HG03045 (cell line): ENCODE measurements around the gene AOX1.
"Not testable (repeated sequence)": the region's sequence is repeated elsewhere in the genome, so short reads cannot be mapped to it uniquely, and the experiment has no call there.

Experiments used
- ATAC-seq: cut with Tn5 transposase; IDR thresholded peaks from one replicate; pipeline ENCODE4 v1.9.1; 2021; ENCODE audit warnings: mild to moderate bottlenecking, moderate library complexity; ENCODE audit not compliant: unreplicated experiment

AOX1 gene

DNA sequence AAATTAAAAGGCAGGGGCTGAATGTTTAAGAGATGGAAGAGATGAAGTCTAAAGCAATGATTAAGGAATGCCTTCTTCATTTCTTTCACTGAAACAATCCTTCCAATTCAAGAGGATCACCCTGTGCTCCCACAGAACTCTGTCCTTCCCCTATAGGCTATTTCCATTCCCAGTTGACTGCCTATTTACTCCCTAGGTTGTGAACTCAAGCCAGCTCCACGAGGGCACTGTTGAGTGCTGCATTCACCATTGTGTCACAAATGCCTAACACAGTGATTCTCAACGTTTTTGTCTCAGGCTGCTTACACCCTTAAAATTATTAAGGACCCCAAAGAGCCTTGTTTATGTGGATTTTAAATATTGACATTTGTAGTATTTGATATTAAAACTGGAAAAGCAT is 112.4 kb downstream of the AOX1 start:
- ATAC-seq: no peak

DNA sequence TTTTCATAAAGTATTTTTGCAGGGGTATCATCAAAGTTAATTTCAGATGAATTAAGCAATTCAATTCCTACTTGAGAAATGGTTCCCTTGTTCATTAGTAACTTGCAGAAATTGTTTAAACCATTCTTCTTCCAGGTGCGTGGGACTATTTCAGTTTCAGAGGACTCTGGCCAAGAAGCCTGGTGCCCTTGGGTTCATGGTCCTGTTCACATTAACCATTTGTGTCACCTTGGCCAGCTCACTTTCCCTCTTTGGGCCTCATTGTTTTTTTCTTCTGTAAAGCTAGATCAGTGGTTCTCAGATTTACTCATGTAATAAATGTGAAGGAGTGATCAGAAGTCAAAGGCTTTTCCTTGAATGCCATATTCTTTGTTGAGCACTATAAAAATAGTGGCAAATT is 113.5 kb downstream of the AOX1 start:
- no peak for ATAC-seq

DNA sequence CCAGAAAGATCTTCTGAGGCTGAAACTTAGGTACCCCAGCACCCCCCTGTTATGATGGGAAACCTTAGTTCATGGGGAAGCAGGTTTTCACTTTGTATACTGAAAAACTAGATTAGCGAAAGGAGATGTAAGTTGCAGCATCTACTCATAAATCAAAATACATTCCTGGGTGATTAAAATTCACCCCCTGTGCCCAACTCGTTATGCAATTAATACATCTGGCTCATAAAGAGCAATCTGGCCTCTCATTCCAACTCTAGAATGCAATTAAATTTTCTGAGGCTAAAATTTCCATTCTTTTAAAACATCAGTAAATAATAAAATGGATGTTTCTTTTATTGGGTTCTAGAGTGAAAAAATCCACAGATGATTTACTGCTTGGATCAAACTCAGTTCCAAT is 115.0 kb downstream of the AOX1 start:
- ATAC-seq: no peak

DNA sequence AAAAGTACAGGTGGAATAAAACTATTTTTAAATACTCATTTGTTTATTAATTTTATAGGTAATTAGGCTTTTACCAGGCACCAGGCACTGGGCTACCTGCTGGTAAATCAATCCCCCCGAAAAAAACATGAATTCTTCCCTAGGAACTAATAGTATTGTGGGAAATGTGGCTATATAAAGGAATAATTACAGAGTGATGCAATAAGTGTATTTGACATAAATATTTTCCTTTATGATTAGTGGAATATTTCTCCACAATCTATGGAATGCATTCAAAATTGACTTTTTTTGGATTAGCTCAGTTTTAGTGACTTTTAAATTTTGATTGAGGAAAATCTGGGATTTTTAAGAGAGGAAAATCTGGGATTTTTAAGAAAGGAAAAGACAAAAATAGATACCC is 116.2 kb downstream of the AOX1 start:
- ATAC-seq: no peak

DNA sequence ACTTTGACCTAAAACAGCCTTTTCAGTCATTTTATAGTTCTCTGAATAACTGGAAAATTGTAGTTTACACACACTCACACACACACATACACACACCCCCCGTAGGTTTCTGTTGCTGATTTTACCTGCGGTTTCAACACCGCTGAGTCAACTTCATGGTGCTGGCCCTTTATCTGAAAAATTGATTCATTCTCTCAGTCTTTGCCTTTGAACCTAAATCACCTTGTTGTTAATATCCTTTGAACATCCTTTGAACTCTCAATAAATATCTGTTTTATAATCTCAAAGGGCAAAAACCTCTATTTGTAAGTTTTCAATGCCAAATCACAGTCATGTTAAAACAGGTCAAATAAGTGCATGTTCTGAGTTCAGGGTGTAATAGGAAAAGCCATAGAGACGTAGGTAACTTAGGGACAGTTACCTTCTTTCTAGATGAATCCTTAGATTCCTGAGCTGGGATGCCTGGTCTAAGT is 116.9 kb downstream of the AOX1 start:
- no peak for ATAC-seq

DNA sequence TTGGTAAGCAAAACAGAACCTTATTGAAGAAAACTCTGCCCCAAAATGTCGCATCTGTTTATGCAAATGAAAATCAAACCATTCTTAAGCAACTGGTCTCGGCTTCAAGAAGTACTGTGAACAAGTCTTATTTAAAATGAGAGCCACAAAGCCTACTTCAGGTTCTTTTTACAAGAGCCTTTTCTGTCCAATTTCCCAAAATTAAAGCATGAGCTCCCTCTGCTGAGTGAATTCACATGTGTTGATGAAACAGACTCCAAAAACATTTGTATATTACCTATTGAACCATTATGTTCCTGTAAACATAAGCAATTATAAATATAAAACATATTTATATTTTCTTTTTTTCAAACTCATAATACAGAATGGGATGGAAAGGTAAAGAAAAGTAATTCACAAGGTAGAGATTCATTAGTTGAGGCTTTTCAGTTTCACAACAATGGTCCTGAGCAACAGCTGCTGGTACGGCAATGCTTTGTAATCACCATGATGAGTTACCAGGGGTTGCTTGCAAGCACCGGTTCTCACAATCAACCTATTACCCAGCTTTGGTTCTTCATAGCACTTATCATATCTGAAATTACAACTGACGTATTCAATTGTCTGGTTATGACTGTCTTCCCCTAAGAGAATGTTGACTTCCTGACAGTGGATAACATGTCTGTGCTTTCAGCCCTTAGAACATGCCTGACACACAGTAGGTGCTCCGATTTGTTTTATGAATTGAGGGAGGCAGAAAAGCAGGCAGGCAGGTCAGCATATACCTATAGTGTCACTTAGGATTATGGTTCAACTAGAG is 117.5 kb downstream of the AOX1 start:
- no peak for ATAC-seq

DNA sequence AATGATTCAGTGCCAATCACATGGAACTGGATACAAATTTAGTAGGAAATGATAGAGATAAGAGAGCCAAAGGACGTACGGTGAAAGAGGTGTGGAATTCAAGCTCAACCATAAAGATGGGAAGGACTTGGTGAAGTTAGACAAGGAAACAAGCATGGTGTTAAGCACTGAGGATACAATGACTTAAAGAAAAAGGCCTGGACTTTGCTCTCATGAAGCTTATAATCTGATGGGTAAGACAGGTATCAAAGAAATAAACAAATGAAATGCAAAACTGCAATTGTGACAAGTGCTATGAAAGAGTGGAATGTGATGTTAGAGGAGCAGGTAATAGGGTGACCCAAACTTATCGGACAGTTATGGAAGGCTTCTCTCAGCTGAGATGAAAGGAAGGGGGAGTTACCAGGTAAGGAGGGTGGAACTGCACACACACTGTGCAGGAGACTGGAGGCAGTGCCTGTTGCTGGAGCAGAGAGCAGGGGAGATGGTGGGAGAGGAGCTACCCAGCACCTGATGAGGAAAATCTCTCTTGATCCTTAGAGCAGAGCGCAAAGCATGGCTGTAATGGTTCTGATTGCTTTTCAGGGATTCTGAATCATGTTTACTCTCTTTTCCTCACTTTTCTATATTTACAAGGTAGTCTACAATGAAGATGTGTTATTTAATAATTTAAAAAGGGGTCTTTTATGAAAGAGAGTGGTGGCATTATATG is 118.3 kb downstream of the AOX1 start:
- no peak for ATAC-seq

DNA sequence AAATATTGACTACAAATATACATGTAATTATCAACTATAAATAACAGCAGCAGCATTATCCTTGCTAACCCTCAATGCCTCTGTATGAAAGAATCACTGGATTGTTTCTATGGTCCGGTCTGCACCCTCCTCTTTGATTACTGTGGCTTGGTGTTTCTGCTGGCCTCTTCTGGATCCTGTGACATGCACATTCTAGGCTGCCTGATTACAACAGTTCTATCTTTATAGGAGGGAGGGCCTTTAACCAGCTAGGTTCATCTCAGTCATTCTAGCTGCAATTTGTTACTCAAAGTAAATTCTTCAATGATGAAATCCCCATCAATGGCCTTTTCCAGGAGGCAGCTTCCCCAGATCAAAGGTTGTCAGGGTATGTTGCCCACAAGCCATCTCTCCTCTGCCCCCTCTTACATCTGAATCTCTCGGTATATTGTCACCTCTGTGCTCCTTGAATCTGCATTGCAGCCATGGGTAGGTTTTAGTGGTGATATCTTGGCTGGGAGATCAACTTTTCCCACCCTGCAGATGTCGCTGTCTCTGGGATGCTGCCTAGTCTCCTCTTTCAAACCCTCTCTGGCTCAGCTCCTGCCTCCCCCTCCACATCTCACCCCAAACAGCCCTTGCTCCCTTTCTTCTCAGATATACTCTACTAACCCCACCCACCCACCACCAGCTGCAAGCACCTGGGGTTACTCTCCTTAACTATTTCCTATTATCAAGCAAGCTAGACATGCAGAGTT is 119.7 kb downstream of the AOX1 start:
- no peak for ATAC-seq

DNA sequence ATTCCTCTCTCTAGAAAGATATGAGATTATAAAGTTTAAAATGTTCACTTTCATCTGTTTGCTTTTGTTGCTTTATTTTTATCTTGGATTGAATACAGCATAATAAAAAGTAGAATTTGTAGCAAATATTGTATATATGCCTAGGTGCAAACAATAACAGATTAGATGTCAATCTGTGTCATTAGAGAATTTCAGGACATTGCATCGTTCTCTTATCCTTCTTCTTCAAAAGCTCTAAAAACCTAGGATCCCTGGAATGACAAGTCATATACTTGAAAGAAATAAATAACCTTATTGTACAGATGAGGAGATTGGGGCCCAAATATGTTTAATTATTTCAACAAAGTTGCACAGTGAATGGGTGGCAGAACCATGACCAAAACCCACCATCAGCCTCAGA is 123.1 kb downstream of the AOX1 start:
- no peak for ATAC-seq

DNA sequence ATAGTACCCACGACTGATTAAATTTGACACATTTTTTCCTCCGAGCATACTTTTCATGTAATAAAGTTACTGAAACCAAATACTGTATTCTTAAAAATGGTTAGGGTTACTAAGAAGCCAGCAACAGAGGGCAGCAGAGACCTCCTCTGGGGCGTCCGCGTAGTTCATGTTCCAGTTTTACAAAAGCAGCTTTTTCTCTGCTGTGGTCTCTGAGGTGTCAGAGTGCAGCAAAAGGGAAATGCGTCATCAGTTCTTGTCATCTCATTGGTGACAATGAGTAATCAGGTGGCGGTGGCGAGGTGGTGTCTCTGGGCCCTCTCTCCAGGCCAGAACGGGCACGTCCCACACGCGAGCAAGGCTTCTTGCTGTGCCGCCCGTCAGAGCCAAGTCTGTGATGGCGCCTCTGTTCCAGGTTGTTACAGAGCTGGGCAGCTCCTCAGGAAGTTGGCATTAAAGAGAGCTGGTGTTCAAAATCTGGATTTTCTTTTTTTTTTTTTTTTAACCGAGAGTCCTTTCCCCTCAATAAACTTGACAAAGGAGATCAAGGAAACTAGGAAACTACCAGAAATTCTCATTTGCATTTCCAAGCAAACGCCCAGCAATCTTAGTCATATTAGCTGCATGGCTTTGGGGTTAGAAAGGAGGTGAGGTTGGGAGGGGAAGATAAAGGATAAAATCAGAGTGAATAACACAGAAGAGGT is 127.3 kb downstream of the AOX1 start:
- ATAC-seq: peak; percentile 99

DNA sequence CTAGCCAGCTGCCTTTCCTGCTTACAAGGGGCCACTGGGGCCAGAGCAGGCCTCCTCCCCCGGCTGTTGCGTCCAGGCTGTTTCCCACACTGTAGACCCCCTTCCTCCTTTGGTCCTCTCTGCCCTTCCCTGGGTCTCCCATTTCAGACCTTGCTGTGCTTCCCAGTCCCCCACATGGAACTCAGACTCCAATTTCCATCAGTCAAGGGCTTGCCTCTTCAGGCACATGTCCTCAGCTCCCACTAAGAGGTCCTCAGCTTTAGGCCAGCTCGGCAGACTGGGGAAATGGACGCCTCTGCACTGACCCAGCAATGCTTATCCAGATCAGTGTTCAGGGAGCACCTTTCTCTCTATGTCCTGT is 127.9 kb downstream of the AOX1 start:
- ATAC-seq: no peak

DNA sequence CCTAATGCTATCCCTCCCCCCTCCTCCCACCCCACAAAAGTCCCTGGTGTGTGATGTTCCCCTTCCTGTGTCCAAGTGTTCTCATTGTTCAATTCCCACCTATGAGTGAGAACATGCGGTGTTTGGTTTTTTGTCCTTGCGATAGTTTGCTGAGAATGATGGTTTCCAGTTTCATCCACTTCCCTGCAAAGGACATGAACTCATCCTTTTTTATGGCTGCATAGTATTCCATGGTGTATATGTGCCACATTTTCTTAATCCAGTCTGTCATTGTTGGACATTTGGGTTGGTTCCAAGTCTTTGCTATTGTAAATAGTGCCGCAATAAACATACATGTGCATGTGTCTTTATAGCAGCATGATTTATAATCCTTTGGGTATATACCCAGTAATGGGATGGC is 129.2 kb downstream of the AOX1 start:
- not testable (repeated sequence) for ATAC-seq

DNA sequence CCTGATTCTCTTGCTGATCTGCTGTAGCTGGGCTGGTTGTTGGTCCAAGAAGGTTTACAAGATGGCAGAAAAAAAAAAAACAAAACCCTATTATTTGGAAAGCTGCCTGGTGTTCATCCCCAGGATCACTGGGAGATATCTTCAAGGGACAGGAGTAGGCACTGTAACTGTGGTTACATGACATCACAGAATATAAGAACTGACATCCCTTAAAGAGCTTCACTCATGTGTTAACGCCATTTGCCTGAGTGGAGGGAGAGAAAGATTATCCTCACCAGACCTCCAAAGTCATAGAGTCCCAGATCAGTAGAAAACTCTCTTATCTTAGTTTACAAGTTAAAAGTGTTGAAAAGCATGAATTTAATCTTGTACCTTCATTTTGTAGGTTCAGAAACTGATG is 130.6 kb downstream of the AOX1 start:
- ATAC-seq: no peak
